GM23338 (cell line): ENCODE data around the gene SLC25A26. TPM values are rescaled to one million over a fixed set of nuclear protein-coding genes. Genes with fewer than 3 reads are reported as not detected.
A peak's percentile ranks its signal among the peaks of the same experiment; 100 is the strongest.

Experiments used
- ATAC-seq: fragments of 200-7000 bp; cut with Tn5 transposase; 3 replicates; pipeline ENCODE4 v1.9.1; 2020
- DNase-seq: peaks from one replicate; pipeline ENCODE4 v3.0.0-alpha.2; 2015; ENCODE audit warnings: low spot score
- H2AFZ ChIP-seq: fragments of 200-600 bp; sonication (generic); 2 replicates; pipeline ENCODE4 v1.8.0; 2016; ENCODE audit warnings: antibody characterized with exemption, mild to moderate bottlenecking, moderate library complexity
- H3F3A ChIP-seq: fragments of 200-600 bp; sonication (generic); replicated peaks from 2 replicates; pipeline ENCODE4 v1.8.0; 2017; ENCODE audit warnings: antibody characterized with exemption, mixed run types, low read depth
- H3K27ac ChIP-seq: fragments of 200-600 bp; sonication (generic); 2 replicates; pipeline ENCODE4 v1.6.1; 2016; ENCODE audit warnings: low read depth
- H3K27me3 ChIP-seq: fragments of 200-600 bp; sonication (generic); 2 replicates; pipeline ENCODE4 v1.8.0; 2016; ENCODE audit warnings: mild to moderate bottlenecking, mixed run types, moderate library complexity; ENCODE audit not compliant: insufficient read depth
- H3K36me3 ChIP-seq: fragments of 200-600 bp; sonication (generic); 2 replicates; pipeline ENCODE4 v1.8.0; 2016; ENCODE audit warnings: mild to moderate bottlenecking; ENCODE audit not compliant: insufficient read depth
- H3K4me1 ChIP-seq: fragments of 200-600 bp; sonication (generic); 2 replicates; pipeline ENCODE4 v1.8.0; 2016; ENCODE audit warnings: mild to moderate bottlenecking, moderate library complexity; ENCODE audit not compliant: insufficient read depth
- H3K4me2 ChIP-seq: fragments of 200-600 bp; sonication (generic); 2 replicates; pipeline ENCODE4 v1.7.1; 2017; ENCODE audit warnings: mixed run types
- H3K4me3 ChIP-seq: fragments of 200-600 bp; sonication (generic); 2 replicates; pipeline ENCODE4 v1.6.1; 2016; ENCODE audit warnings: mixed run types
- H3K79me2 ChIP-seq: fragments of 200-600 bp; sonication (generic); replicated peaks from 2 replicates; pipeline ENCODE4 v1.8.0; 2017; ENCODE audit warnings: mild to moderate bottlenecking; ENCODE audit not compliant: insufficient read depth
- H3K9me2 ChIP-seq: fragments of 200-600 bp; sonication (generic); 2 replicates; pipeline ENCODE4 v1.8.0; 2017; ENCODE audit not compliant: insufficient read depth
- H4K20me1 ChIP-seq: fragments of 200-600 bp; sonication (generic); replicated peaks from 2 replicates; pipeline ENCODE4 v1.8.0; 2017; ENCODE audit warnings: mild to moderate bottlenecking; ENCODE audit not compliant: insufficient read depth
- H3K27ac Mint-ChIP-seq: 2 replicates; pipeline ENCODE4 v1.8.0; 2020; ENCODE audit warnings: inconsistent platforms, mild to moderate bottlenecking, moderate library complexity, mixed read lengths
- H3K27me3 Mint-ChIP-seq: 3 replicates; pipeline ENCODE4 v1.8.0; 2022; ENCODE audit warnings: low read depth, mild to moderate bottlenecking, moderate library complexity, mixed read lengths, inconsistent platforms; ENCODE audit not compliant: insufficient read depth, poor library complexity
- H3K36me3 Mint-ChIP-seq: 3 replicates; pipeline ENCODE4 v1.8.0; 2021; ENCODE audit warnings: low read depth, mild to moderate bottlenecking, inconsistent platforms, moderate library complexity, mixed read lengths
- H3K4me1 Mint-ChIP-seq: 3 replicates; pipeline ENCODE4 v1.8.0; 2020; ENCODE audit warnings: mild to moderate bottlenecking, inconsistent platforms, mixed read lengths
- H3K4me3 Mint-ChIP-seq: 3 replicates; pipeline ENCODE4 v1.8.0; 2021; ENCODE audit warnings: moderate library complexity, mild to moderate bottlenecking, inconsistent platforms, mixed read lengths
- H3K9me3 Mint-ChIP-seq: 3 replicates; pipeline ENCODE4 v1.8.0; 2020; ENCODE audit warnings: moderate library complexity, mild to moderate bottlenecking, inconsistent platforms, mixed read lengths
- EZH2phosphoT487 ChIP-seq: fragments of 200-600 bp; sonication (generic); IDR thresholded peaks from one replicate; pipeline ENCODE4 v1.8.1; 2018; ENCODE audit warnings: antibody characterized with exemption; ENCODE audit not compliant: unreplicated experiment
- POLR2AphosphoS5 ChIP-seq: IDR thresholded peaks from 2 replicates; pipeline ENCODE4 v1.6.1; 2016; ENCODE audit warnings: antibody characterized with exemption, low read depth
- ZNF114 ChIP-seq: fragments of 250-450 bp; sonication (Bioruptor Pico); IDR thresholded peaks from 2 replicates; pipeline ENCODE4 v1.5.0; 2020; ENCODE audit warnings: mild to moderate bottlenecking, moderate library complexity
- ZNF331 ChIP-seq: fragments of 250-450 bp; sonication (Bioruptor Pico); IDR thresholded peaks from 2 replicates; pipeline ENCODE4 v1.5.0; 2020; ENCODE audit warnings: low read depth, mild to moderate bottlenecking, moderate library complexity
- polyA plus RNA-seq: library from polyadenylated mRNA; unstranded; fragments of >200 nt; fragmentation: Nextera tagmentation; extraction: Ambion mirVana; gene quantifications from 2 replicates; pipeline ENCODE4 v1.2.1, GENCODE V29; 2016
- total RNA-seq: library from RNA; depleted of rRNA; stranded (reverse); fragments of >200 nt; shearing (Covaris generic); gene quantifications from 2 replicates; pipeline ENCODE4 v1.2.3, GENCODE V29; 2014
- TF ChIP-seq, protein P1 (sequence below): IDR thresholded peaks from one replicate; pipeline ENCODE4 v1.6.1; 2018; ENCODE audit warnings: antibody characterized with exemption; ENCODE audit not compliant: unreplicated experiment
- TF ChIP-seq, protein P2 (sequence below): fragments of 250-450 bp; sonication (Bioruptor Pico); IDR thresholded peaks from 2 replicates; pipeline ENCODE4 v1.5.0; 2020; ENCODE audit warnings: mild to moderate bottlenecking, moderate library complexity

SLC25A26 gene
- total and polyA plus RNA-seq, 2 experiments from 2014 or later = 24.8 to 40.2 TPM

- TF ChIP-seq, protein P1, sequence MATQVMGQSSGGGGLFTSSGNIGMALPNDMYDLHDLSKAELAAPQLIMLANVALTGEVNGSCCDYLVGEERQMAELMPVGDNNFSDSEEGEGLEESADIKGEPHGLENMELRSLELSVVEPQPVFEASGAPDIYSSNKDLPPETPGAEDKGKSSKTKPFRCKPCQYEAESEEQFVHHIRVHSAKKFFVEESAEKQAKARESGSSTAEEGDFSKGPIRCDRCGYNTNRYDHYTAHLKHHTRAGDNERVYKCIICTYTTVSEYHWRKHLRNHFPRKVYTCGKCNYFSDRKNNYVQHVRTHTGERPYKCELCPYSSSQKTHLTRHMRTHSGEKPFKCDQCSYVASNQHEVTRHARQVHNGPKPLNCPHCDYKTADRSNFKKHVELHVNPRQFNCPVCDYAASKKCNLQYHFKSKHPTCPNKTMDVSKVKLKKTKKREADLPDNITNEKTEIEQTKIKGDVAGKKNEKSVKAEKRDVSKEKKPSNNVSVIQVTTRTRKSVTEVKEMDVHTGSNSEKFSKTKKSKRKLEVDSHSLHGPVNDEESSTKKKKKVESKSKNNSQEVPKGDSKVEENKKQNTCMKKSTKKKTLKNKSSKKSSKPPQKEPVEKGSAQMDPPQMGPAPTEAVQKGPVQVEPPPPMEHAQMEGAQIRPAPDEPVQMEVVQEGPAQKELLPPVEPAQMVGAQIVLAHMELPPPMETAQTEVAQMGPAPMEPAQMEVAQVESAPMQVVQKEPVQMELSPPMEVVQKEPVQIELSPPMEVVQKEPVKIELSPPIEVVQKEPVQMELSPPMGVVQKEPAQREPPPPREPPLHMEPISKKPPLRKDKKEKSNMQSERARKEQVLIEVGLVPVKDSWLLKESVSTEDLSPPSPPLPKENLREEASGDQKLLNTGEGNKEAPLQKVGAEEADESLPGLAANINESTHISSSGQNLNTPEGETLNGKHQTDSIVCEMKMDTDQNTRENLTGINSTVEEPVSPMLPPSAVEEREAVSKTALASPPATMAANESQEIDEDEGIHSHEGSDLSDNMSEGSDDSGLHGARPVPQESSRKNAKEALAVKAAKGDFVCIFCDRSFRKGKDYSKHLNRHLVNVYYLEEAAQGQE = no peak
- TF ChIP-seq EZH2phosphoT487 = no peak
Measured at GRCh38 chr3:66390013-66390412, 169.2 kb downstream of the SLC25A26 start (continued).

DNA sequence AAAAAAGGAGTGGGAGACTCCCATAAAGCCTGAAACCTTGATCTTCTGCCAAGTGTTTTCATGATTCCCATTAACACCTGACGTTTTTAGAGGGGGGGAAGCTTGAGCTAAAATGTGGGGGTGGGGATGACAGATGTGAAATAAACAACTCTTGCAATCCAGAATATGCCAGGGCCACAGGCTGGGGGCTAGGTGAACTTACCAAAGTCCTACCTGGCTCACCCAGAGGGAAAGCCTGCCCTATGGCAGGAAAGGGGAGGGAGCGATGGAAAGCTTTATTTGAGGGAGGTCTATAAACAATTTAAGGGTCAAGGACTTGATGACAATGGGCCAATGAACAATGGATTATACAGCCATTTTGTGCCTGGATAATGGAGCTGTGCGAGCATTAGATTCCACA lies 171.7 kb downstream of the SLC25A26 start:
- ATAC-seq = no peak
- Mint-ChIP-seq H3K9me3 (no peaks in the 10 kb centered on the region), H3K4me3 (no peak overlapping the region), H3K27ac (no peak overlapping the region), H3K27me3 (peaks cover 24% of the 10 kb centered on the region), H3K4me1 (peaks cover 20% of the 10 kb centered on the region), H3K36me3 (peaks cover 69% of the 10 kb centered on the region)
- H2AFZ ChIP-seq = no peak overlapping the region
- H3K4me1 ChIP-seq = no peaks in the 10 kb centered on the region
- H3K27me3 ChIP-seq = no peaks in the 10 kb centered on the region
- peaks cover 6% of the 10 kb centered on the region for H4K20me1 ChIP-seq
- TF ChIP-seq ZNF114 (no peak), POLR2AphosphoS5 (peak; percentile 14; the same call in 1 of the 2 replicates), ZNF331 (no peak)
- H3K36me3 ChIP-seq = peaks cover 45% of the 10 kb centered on the region
- DNase-seq = no peak
- H3K79me2 ChIP-seq = peaks cover 27% of the 10 kb centered on the region
- no peak overlapping the region for H3K27ac ChIP-seq
- H3K9me2 ChIP-seq = no peaks in the 10 kb centered on the region
- no peak overlapping the region for H3K4me3 ChIP-seq
- no peaks in the 10 kb centered on the region for H3F3A ChIP-seq
- no peak overlapping the region for H3K4me2 ChIP-seq

- Histone ChIP-seq H3K4me2 (no peak overlapping the region), H2AFZ (no peak overlapping the region), H3K27me3 (no peaks in the 10 kb centered on the region), H4K20me1 (peaks cover 5% of the 10 kb centered on the region), H3K4me3 (no peak overlapping the region), H3F3A (no peaks in the 10 kb centered on the region), H3K4me1 (no peaks in the 10 kb centered on the region), H3K79me2 (peaks cover 23% of the 10 kb centered on the region), H3K36me3 (peaks cover 48% of the 10 kb centered on the region), H3K9me2 (no peaks in the 10 kb centered on the region), H3K27ac (0 out of 2 replicates have a peak overlapping the region, but pooled peaks have one; percentile 39)
- DNase-seq (no peak), ATAC-seq (no peak)
- Mint-ChIP-seq H3K4me3 (no peak overlapping the region), H3K9me3 (no peaks in the 10 kb centered on the region), H3K27ac (no peak overlapping the region), H3K27me3 (peaks cover 24% of the 10 kb centered on the region), H3K36me3 (peaks cover 73% of the 10 kb centered on the region), H3K4me1 (peaks cover 20% of the 10 kb centered on the region)
- peak; percentile 11; the same call in 1 of the 2 replicates for TF ChIP-seq POLR2AphosphoS5
- TF ChIP-seq, protein P2, sequence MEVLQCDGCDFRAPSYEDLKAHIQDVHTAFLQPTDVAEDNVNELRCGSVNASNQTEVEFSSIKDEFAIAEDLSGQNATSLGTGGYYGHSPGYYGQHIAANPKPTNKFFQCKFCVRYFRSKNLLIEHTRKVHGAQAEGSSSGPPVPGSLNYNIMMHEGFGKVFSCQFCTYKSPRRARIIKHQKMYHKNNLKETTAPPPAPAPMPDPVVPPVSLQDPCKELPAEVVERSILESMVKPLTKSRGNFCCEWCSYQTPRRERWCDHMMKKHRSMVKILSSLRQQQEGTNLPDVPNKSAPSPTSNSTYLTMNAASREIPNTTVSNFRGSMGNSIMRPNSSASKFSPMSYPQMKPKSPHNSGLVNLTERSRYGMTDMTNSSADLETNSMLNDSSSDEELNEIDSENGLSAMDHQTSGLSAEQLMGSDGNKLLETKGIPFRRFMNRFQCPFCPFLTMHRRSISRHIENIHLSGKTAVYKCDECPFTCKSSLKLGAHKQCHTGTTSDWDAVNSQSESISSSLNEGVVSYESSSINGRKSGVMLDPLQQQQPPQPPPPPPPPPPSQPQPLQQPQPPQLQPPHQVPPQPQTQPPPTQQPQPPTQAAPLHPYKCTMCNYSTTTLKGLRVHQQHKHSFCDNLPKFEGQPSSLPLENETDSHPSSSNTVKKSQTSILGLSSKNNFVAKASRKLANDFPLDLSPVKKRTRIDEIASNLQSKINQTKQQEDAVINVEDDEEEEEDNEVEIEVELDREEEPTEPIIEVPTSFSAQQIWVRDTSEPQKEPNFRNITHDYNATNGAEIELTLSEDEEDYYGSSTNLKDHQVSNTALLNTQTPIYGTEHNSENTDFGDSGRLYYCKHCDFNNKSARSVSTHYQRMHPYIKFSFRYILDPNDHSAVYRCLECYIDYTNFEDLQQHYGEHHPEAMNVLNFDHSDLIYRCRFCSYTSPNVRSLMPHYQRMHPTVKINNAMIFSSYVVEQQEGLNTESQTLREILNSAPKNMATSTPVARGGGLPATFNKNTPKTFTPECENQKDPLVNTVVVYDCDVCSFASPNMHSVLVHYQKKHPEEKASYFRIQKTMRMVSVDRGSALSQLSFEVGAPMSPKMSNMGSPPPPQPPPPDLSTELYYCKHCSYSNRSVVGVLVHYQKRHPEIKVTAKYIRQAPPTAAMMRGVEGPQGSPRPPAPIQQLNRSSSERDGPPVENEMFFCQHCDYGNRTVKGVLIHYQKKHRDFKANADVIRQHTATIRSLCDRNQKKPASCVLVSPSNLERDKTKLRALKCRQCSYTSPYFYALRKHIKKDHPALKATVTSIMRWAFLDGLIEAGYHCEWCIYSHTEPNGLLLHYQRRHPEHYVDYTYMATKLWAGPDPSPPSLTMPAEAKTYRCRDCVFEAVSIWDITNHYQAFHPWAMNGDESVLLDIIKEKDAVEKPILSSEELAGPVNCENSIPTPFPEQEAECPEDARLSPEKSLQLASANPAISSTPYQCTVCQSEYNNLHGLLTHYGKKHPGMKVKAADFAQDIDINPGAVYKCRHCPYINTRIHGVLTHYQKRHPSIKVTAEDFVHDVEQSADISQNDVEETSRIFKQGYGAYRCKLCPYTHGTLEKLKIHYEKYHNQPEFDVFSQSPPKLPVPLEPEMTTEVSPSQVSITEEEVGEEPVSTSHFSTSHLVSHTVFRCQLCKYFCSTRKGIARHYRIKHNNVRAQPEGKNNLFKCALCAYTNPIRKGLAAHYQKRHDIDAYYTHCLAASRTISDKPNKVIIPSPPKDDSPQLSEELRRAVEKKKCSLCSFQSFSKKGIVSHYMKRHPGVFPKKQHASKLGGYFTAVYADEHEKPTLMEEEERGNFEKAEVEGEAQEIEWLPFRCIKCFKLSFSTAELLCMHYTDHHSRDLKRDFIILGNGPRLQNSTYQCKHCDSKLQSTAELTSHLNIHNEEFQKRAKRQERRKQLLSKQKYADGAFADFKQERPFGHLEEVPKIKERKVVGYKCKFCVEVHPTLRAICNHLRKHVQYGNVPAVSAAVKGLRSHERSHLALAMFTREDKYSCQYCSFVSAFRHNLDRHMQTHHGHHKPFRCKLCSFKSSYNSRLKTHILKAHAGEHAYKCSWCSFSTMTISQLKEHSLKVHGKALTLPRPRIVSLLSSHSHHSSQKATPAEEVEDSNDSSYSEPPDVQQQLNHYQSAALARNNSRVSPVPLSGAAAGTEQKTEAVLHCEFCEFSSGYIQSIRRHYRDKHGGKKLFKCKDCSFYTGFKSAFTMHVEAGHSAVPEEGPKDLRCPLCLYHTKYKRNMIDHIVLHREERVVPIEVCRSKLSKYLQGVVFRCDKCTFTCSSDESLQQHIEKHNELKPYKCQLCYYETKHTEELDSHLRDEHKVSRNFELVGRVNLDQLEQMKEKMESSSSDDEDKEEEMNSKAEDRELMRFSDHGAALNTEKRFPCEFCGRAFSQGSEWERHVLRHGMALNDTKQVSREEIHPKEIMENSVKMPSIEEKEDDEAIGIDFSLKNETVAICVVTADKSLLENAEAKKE (CRISPR knock-in tag) = no peak
Measured at GRCh38 chr3:66392966-66393332, 172.1 kb downstream of the SLC25A26 start.
